ENCODE data around the gene SFXN5.

SFXN5 gene

DNA sequence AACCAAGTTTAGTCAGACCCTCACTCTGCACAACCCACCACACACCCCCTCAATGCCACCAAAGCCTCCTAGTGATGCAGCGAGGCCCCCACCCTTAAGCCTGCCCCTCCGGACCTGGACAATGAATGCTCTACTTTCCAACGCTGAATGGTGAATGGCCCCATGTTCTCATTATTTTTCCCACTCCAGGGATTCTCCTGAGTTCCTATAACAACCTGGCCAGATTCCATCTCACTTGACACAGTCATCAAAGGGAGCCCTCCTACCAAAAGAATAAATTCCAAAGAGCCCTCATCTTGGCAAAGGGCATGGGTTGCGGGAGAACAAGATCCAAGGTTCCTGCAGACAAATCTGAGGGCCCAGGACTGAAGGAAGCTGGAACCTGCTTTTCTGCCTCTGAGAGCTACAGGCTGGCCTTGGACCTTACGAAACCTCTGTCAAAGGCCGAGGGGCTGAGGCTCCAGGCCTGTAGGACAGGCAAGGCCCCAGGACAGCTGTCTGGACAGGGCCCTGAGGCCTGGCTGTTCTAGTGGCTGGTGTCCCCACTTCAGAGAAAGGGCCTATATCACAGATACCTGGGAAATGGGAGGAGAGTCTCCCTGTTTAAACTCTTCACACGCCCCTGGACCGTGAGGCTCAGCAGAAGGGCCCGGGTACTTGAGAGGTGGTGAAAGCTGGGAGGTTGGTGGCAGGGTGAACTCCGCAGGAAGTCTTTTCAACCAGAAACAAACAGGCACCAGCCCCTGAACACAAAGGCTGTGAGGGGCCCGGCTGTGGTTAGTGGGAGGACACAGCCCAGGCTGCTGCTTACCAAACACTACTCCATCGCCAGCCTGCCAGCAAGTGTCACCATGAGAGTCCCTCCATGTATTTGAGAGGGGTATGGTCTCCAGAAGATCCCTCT lies 27.3 kb downstream of the SFXN5 start:
- DNase-seq, result no peak

DNA sequence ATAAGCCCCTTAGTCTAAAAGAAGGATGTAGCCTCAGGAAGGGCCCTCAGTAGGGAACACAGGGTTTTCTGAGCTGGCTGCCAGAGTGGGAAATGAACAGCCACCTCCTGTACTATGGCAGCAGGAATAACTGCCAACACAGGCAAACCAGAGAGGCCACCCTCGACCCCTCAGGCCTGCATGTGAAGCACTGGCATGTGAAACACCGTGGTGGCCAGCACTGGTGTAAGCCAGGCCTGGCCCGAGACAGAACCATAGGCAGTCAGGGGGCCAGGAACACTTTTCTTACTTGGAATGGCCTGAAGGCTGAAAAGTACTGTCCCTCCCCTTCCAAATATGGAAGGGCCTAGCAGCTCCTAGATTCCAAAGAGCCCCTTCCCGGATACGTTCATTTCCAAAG lies 28.2 kb downstream of the SFXN5 start:
- DNase-seq, result no peak

DNA sequence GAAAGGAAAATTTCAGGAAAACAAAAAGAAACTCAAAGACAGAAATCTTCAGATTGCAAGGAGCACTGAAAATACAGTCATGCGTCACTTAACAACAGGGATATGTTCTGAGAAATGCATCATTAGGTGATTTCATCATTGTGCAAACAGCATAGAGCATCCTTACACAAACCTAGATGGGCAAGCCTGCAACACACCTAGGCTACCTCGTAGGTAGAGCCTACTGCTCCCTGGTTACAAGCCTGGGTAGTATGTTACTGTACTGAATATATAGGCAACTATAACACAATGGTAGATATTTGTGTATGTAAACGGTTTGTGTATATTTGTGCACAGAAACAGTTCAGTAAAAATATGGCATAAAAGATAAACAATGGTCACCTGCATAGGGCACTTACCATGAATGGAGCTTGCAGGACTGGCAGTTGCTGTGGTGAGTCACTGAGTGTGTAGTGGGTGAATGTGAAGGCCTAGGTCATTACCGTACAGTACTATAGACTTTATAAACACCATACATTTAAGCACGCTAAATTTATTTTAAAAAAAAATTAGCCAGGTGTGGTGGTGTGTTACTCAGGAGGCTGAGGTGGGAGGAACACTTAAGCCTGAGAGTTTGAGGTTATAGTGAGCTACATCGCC lies 33.4 kb downstream of the SFXN5 start:
- DNase-seq, result no peak

DNA sequence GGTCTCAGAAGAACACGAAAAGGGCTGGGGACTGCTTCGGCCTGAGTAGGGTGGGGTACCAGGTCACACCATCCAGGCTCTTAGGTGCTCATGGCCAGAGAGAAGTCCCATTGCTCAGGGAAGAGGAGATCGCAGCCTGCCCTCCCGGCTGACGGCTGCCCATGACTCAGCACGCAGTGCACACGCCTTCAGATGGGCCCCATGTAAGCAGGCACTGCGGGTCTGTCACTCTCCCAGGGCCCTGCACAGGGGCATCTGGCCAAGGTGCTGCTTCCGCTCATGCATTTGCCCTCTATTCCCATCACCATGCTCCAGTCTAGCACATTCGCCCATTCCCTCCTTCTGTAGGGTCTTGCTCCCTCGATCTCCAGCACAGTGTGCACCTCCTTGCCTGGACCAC lies 34.7 kb downstream of the SFXN5 start:
- no peak for DNase-seq

DNA sequence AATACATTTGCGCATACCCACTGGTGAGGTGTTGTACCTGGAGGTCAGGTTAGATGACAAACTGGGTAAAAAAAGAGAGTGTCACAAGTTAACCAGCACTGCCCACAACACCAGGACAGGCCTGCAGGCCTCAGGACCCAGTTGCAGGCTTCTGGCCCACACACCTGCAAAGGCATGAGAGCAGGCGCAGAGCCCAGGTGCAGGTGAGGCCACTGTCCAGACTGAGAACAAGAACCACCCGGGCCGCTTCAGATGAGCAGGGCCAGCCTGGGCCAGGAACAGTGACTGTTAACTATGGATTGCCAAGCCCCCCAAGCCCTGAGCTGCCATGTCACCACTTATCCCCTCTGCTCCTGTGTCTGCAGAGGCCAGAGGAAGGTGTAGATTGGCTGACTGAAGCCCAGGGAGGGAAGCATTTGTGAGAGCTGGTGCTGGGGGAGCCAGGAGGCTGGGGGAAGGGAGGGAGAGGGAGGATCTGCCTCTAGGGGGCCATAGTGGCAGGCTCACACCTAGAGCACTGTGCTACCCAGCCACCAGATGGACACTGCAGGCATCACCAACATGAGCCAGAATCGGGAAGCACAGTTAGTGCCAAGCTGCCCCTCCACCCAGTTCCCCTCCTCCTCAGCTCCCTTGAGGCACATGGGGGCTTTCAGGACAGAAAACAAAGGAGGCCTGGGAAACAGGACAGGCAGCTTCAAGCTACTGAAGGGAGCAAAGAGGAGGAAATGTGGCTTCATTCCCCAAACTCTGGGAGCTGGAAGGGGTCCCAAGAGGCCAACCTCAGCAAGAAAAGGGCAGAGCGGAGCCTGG lies 35.4 kb downstream of the SFXN5 start:
- DNase-seq, result peak; percentile 40

DNA sequence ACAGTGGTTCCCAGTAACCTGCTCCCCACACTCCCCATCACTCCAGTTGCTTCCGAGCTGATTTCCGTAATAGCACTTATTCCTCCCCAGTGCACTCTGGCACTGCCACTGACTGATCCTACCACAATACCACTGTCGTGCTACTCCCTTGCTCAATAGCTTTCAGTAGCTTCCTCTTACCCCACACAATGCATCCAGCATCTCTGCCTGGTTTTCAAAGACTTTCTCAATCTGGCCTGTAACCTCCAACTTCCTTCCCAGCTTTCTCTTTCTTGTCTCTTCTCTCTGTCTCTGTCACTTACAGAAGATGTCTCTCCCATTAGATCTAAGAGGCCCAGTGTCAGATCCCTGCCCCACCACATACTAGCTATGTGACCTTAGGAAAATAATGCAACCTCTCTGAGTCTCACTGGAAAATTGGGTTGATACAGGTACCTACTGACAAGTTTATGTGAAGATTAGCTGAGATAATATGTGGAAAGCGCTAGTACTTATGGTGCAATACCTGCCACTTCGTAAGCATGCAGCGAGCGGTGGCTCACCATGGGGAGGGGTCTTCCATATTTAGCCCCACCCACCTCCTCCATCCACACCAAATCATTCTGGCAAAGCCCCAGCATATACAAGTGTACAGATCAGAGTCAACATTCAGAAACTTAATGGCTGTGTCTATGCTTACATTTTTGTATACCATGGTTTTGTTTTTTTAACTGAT lies 36.7 kb downstream of the SFXN5 start:
- no peak for DNase-seq

DNA sequence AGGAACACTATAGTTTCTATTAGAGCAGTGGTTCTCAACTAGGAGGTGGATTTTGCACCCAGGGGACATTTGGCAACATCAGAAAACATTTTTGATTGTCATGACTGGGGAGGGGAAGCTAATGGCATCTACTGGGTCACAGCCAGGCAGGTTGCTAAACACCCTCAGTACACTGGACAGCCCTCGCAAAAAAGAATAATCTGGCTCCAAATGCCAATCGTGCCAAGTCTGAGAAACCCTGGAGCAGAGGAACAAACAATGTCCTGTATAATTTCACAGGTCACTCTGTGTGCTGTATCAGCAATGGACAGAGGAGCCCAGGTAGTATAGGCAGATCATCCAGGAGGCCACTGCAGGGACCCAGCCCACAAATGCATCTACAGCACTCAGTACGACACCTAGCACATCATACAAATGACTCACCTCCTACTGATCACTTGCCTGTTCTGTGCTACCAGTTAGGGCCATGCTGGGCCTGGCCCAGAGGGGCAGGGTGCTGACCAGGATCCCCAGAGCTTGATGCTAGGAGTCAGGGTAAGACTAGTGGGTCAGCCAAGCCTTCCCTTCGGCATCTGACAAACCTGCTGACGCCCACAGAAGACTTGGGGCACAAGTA lies 37.6 kb downstream of the SFXN5 start:
- no peak for DNase-seq

DNA sequence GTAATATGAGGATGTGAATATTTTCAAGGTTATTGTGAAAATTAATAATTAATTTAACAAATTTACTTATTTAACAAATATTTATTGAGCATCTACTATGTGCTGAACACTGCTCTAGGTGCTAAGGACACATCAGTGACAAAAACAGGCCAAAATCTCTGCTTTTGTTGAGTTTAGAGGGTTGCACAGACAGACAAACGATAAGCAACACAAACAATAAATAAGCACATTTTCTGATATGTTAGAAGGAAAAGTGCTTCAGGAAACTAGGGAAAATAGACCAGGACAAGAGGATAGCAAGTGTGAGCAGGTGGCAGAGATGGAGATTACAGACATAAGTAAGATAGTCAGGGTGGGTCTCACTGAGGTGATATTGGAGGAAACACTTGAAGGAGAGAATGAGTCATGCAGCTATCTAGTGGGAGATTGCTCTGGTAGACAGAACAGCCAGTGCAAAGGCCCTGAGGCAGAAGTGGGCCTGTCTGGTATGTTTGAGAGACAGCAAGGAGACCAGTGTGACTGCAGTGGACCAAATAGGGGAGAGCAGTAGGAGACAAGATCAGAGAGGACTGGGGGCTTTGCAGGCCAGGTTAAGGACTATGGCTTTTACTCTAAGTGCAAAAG lies 38.3 kb downstream of the SFXN5 start:
- DNase-seq, result no peak

DNA sequence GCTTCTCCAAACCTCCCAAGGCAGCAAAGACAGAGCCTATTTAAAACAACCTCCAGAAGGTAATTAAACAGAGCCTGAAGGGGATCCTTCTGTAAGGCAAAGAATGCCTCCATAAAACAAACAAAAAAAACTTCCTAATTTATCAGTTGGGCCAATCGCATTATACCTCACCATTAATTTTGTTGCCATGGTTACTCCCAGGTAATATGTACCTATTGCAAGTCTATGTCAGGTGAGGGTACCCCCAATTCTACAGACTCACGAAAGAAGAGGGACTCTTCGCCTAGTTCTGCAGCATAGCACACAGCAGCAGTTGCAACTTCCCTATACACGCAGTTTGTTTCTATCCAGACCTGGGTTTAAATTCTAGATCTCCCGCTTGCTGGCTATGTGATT lies 38.8 kb downstream of the SFXN5 start:
- no peak for DNase-seq

DNA sequence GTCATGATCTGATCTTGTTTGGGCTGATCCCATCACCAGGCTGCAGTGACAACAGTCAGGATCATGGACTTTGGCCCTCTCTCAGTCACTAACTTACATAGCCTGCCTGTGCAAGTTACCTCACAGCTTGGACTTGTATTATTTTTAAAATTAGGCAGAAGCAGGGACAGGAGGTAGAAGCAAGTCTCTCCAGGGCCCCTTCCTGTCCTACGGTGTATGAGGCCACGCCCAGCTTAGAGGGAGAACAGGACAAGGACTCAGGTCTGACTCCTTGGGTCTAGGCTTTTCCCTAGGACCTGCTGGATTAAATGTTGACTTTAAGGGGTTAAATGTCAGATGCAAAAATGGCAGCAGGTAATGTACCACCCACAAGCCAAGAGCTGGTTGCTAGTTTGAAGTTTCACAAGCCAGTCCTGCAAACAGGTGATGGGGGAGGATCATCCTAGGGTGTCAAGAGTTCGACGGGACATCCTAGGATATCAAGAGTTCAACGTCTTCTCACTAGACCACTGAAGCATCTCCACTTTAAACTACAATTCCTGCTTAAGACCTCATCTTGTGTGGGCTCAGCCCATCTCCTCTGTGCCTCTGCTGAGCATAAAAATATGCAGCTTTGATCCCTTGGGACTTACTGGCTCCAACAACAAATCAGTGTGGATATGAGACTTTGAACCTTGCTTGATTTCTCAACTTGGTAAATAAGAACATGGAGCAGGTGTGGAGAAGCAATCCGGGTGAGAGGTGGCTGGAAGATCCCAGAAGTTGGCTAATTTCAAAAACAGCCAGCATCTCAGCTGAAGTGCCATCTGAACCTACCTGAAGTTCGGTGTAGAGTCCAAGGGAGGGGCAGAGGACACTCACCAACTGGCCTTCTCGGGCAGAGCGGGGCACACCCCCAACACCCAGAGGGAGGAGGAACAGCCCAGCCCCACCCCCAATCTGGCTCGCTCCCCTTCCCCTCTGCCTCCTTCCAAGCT lies 39.5 kb downstream of the SFXN5 start:
- no peak for DNase-seq

DNA sequence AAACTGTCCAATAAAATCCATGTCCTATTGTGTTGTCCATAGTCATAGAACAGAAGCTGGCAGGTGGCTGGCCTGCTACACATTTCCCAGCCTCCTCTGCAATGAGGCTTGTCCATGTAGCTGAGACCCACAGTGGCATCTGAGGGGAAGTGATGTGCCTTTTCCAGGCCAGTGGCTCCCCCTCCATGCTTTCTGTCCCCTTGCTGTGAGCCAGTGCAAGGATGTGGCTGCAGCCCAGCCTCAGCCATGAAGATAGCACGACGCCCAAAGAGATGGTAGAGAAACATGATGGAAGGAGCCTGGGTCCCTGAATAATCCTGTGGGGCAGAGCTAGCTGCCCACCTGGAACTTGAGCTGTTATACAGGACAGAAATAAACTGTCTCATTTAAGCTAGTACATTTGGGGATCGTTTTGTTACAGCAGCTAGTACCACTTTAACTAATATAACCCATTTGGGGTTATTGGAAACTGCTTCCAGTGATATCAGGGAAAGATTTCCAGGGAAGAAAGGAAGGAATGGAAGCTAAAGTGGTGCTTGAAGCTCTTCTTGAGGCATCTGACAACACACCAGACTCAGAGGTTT lies 40.3 kb downstream of the SFXN5 start:
- no peak for DNase-seq

DNA sequence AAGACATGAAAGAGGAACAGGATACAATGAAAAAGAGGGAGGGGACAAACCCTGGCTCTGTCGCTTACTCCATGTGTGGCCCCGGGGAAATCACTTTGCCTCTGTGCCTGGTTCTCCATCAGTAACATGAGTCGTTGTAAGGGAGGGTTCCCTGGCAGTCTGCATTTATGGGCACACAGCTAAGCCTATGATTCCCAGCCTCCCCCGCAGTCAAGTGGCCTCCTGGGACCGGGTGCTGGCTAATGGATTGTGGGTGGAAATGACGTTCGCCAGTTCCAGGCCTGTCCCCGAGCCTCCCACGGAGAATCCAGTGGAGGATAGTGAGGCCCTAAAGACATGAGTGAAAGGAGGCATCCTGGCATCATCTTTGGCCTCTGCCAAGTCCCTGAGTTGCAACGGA lies 42.7 kb downstream of the SFXN5 start:
- DNase-seq, result no peak

DNA sequence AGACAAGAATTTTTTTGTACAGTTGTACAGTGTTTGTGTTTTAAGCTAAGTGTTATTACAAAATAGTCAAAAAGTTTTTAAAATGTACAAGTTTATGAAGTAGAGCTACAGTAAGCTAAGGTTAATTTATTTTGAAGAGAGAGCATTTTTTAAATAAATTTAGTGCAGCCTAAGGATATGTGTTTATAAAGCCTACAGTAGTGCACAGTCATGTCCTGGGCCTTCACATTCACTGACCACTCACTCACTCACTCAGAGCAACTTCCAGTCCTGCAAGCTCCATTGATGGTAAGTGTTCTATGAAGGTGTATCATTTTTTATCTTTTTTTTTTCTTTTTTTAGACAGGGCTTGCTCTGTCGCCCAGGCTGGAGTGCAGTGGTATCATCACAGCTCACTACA lies 44.2 kb downstream of the SFXN5 start:
- no peak for DNase-seq

DNA sequence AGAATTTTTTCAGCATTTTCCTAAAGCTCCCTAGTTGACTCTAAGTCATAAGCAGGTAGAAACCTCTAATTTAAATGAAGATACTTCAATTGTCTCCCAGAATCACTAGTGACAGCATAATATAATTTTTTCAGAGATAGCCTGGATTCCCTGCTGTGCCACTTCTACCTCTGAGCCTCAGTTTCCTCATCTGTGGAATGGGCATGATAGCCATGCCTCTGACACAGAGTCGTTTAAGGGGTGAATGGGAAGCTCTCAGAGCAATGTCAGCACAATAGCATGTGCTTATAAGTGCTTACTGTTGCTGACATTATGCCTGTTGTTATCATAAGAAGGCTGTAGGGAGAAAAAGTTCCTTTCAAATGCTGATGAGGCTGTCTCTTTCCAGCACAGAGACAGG lies 48.0 kb downstream of the SFXN5 start:
- no peak for DNase-seq

DNA sequence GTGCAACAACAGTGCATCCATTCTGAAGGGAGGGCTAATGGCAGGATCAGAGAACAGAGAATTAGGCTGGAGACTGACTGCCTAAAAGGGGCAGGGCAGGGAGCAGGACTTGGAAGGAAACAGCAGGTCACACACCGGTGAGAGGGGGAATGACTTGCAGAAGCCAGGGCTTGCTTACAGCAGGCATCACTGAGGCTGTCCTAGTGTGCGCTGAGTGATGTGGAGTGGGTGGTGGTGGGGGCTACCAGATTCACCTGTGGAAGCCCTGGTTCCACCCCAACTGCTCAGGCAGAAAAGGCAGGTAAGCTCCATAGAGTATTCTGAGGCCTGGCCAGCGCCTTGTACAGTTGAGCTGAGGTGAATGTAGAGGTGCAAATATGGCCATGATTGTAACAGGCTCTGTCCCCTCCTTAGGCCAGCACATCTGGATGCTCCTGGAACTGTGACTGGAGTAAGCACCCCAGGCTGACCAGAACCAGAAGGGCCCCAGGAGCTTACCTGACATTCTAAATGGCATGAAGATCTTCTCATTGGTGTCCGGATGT lies 49.4 kb downstream of the SFXN5 start:
- no peak for DNase-seq

DNA sequence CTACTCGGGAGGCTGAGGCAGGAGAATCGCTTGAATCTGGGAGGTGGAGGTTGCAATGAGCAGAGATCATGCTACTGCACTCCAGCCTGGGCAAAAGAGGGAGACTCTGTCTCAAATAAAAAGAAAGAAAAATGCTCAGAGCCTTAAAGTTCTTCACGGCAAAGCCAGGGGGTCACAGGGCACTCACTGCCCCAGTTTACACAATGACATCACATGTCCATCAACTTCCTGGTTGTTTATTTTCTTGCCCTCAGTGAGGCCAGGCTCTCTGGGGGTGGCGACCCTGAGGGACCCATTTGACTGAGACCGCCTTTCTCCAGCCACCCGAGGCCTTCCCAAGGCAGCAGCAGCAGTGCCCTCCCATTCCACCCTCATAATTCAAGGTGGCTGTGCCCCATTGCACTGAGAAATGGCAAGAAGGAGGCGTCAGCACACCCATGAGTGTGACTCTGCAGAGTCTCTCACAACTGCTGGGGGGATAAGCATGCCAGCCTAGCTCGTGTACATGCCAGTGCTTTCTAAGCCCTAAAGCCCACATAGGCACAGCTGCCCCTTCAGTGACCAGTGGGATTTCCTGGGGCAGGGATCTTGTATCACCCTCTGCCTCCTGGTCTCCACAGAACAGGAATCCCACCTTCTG lies 50.0 kb downstream of the SFXN5 start:
- DNase-seq, result no peak

DNA sequence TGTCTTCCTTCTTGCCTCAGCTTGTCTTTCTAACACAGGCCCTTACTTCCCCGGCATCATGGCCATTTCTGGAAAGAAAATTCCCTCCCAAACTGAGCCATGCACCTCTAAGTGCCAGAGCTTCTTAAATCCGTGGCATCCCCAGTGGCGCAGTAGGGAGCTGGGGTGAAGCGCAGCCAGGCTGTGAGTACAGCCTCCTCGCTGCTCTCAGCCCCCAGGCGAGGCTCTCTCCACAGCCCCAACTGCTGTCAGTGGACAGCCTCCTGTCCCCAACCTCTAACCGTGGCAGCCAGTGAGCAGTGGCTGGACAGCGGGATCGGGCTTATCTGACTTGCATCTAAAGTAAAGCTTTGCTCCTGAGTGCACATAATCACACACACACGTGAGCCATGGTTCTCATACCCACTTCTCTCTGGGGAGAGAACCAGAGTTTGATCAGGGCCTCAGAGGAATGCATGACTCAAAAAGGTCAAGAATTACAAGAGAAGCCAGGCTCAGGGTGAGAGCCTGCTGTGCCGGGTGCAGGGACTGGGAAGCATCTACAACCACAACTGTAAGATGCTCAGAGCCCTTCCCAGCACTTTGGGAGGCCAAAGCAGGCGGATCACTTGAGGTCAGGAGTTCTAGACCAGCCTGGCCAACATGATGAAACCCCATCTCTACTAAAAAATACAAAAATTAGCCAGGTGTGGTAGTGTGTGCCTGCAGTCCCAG lies 50.7 kb downstream of the SFXN5 start:
- no peak for DNase-seq

DNA sequence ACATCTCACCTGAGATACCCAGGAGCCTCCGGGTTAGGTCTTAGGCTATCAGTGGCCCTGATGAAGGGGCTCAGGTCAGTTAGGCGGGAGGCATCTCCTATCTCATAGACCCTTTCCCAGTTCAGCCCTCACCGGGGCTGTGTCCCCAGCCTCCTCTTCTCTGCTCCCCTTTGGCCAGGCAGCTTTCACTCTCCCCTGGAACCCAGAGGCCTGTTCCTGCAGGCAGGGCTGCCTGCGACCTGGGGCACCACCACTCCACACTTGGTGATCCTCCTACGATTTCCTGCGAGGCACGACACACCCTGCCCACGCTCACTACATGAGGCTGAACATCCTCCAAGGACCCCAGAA lies 51.2 kb downstream of the SFXN5 start:
- no peak for DNase-seq

DNA sequence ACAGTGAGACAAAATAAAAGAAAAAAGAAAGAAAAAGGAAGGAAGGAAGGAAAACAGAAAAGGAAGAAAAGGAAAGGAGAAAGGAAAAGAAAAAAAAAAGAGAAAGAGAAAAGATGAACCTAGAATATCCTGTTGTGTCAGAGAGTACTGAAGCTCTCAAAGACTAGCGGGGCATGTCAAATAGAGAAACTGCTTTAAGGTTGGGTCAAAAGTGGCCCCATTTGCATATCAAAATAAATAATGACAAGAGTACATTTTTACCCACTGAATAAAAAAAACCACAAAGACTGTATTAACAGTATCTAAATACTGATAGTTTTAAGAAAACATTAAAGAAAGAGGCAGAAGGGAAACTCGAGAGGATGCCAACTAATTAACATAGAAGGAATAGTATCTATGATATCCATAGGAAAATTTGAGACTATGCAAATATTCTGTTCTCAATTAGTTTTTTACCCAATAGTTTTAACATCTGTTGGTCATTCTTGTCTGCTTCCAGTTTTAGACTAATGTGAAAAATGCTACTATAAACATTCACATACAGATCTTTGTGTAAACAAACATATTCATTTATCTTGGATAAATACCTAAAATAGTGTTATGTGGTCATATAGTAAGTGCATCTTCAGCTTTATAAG lies 53.2 kb downstream of the SFXN5 start:
- DNase-seq, result no peak
